ENCODE results near the gene PPARD.

GRCh38 chr6:35370785-35371493 lies 28.6 kb downstream of the PPARD start:
- TF ChIP-seq, protein P1, sequence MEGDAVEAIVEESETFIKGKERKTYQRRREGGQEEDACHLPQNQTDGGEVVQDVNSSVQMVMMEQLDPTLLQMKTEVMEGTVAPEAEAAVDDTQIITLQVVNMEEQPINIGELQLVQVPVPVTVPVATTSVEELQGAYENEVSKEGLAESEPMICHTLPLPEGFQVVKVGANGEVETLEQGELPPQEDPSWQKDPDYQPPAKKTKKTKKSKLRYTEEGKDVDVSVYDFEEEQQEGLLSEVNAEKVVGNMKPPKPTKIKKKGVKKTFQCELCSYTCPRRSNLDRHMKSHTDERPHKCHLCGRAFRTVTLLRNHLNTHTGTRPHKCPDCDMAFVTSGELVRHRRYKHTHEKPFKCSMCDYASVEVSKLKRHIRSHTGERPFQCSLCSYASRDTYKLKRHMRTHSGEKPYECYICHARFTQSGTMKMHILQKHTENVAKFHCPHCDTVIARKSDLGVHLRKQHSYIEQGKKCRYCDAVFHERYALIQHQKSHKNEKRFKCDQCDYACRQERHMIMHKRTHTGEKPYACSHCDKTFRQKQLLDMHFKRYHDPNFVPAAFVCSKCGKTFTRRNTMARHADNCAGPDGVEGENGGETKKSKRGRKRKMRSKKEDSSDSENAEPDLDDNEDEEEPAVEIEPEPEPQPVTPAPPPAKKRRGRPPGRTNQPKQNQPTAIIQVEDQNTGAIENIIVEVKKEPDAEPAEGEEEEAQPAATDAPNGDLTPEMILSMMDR (IDR thresholded peaks at IDR 0.05) = no peak
- no peak for TF ChIP-seq POLR2A (IDR thresholded peaks at IDR 0.05)
